ENCODE results near the gene CBLN4. TPM values are rescaled to one million over a fixed set of nuclear protein-coding genes. Genes with fewer than 3 reads are reported as not detected.

Gene CBLN4
- total and polyA plus RNA-seq, 2 of the 8 experiments (the other 6 are each of a cell fraction or from before 2014, with no cell fraction given) = 0.03 to 0.13 TPM

GRCh38 chr20:56001106-56001785 is 4.1 kb downstream of the CBLN4 start (continued):
- TF ChIP-seq RNF2 (IDR thresholded peaks at IDR 0.05; ENCODE audit: borderline replicate concordance, low read depth, low read length, missing control alignments, poor library complexity, severe bottlenecking) (no peak), EP300 (IDR thresholded peaks at IDR 0.05; ENCODE audit: borderline replicate concordance in 1 of 2, low read depth in 2 of 2, low read length in 2 of 2) (no peak), GTF2F1 (IDR thresholded peaks at IDR 0.05; ENCODE audit: borderline replicate concordance, low read depth, low read length) (no peak), JUN (IDR thresholded peaks at IDR 0.05; ENCODE audit: low read depth, low read length) (no peak)

Measured in H1 (cell line).